ENCODE results near the gene C11orf21. TPM values are rescaled to one million over a fixed set of nuclear protein-coding genes. Genes with fewer than 3 reads are reported as not detected.

Gene C11orf21
- total RNA-seq, 4 donors from 2014 or later = 1.1 to 9.9 (median 1.3) TPM; not detected in 1

GRCh38 chr11:2315395-2316168 lies 13.9 kb upstream of the C11orf21 start:
- Histone ChIP-seq H3K9me3 (no peaks in the 10 kb centered on the region), H3K27ac (peak overlapping the region; percentile 32 to 68 (median 60)), H3K27me3 (no peaks in the 10 kb centered on the region), H3K4me1 (peaks cover 0 to 13% (median 0%) of the 10 kb centered on the region in 4 donors), H3K36me3 (no peaks in the 10 kb centered on the region), H3K4me3 (no peak overlapping the region)
- peak in 2 of 3 donors; percentile 37 to 42 for DNase-seq
- TF ChIP-seq POLR2A (IDR thresholded peaks at IDR 0.05) = no peak
- TF ChIP-seq, protein P1, sequence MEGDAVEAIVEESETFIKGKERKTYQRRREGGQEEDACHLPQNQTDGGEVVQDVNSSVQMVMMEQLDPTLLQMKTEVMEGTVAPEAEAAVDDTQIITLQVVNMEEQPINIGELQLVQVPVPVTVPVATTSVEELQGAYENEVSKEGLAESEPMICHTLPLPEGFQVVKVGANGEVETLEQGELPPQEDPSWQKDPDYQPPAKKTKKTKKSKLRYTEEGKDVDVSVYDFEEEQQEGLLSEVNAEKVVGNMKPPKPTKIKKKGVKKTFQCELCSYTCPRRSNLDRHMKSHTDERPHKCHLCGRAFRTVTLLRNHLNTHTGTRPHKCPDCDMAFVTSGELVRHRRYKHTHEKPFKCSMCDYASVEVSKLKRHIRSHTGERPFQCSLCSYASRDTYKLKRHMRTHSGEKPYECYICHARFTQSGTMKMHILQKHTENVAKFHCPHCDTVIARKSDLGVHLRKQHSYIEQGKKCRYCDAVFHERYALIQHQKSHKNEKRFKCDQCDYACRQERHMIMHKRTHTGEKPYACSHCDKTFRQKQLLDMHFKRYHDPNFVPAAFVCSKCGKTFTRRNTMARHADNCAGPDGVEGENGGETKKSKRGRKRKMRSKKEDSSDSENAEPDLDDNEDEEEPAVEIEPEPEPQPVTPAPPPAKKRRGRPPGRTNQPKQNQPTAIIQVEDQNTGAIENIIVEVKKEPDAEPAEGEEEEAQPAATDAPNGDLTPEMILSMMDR (IDR thresholded peaks at IDR 0.05) = no peak

- Histone ChIP-seq H3K9me3 (no peaks in the 10 kb centered on the region), H3K27me3 (no peaks in the 10 kb centered on the region), H3K36me3 (no peaks in the 10 kb centered on the region), H3K4me3 (no peak overlapping the region), H3K4me1 (peaks cover 0 to 13% (median 0%) of the 10 kb centered on the region in 4 donors), H3K27ac (peak overlapping the region; percentile 32 to 68 (median 60))
- DNase-seq = peak in 2 of 3 donors; percentile 51 to 66
- no peak for TF ChIP-seq POLR2A (IDR thresholded peaks at IDR 0.05)
- TF ChIP-seq, protein P1 (IDR thresholded peaks at IDR 0.05) = no peak
These were observed 13.0 kb upstream of the C11orf21 start for GRCh38 chr11:2314525-2315394.

DNA sequence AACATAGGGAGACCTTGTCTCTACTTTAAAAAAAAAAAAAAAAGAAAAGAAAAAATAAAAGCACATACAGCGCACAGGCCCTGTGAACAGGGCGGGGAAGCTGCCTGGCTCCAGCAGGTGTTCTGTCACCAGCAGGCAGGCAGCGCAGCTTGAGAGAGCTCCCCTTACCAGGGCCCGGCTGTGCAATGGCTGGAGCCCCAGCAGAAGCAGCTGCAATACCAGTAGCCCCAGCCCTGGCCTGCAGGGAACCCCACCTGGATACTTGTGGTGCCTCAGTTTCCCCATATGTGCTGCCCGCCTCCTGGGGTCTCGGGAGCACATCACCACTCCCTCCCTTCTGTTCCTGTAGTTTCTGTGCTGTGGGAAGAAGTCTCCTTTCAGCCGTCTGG lies 12.4 kb upstream of the C11orf21 start:
- peaks cover 0 to 13% (median 0%) of the 10 kb centered on the region in 4 donors for H3K4me1 ChIP-seq
- no peaks in the 10 kb centered on the region for H3K36me3 ChIP-seq
- TF ChIP-seq, protein P1 (IDR thresholded peaks at IDR 0.05) = no peak
- H3K27ac ChIP-seq = peak overlapping the region; percentile 17 to 68 (median 60)
- no peaks in the 10 kb centered on the region for H3K27me3 ChIP-seq
- no peaks in the 10 kb centered on the region for H3K9me3 ChIP-seq
- H3K4me3 ChIP-seq = no peak overlapping the region
- DNase-seq = peak in 1 of 3 donors; percentile 39

GRCh38 chr11:2313051-2313951 lies 11.6 kb upstream of the C11orf21 start:
- no peak for TF ChIP-seq POLR2A (IDR thresholded peaks at IDR 0.05)
- TF ChIP-seq, protein P1 (IDR thresholded peaks at IDR 0.05) = no peak
- DNase-seq = peak in 2 of 3 donors; percentile 40 to 42
- Histone ChIP-seq H3K9me3 (no peaks in the 10 kb centered on the region), H3K27me3 (no peaks in the 10 kb centered on the region), H3K36me3 (no peaks in the 10 kb centered on the region), H3K27ac (no peak overlapping the region), H3K4me1 (peaks cover 0 to 13% (median 0%) of the 10 kb centered on the region in 4 donors), H3K4me3 (no peak overlapping the region)
